ENCODE data around the gene SPATA9. TPM values are rescaled to one million over a fixed set of nuclear protein-coding genes. Genes with fewer than 3 reads are reported as not detected.

Gene SPATA9
- total and polyA plus RNA-seq, 9 of the 15 experiments (the other 6 are each of a cell fraction or from before 2014, with no cell fraction given) = 0.16 to 5.5 (median 0.39) TPM; not detected in 3

DNA sequence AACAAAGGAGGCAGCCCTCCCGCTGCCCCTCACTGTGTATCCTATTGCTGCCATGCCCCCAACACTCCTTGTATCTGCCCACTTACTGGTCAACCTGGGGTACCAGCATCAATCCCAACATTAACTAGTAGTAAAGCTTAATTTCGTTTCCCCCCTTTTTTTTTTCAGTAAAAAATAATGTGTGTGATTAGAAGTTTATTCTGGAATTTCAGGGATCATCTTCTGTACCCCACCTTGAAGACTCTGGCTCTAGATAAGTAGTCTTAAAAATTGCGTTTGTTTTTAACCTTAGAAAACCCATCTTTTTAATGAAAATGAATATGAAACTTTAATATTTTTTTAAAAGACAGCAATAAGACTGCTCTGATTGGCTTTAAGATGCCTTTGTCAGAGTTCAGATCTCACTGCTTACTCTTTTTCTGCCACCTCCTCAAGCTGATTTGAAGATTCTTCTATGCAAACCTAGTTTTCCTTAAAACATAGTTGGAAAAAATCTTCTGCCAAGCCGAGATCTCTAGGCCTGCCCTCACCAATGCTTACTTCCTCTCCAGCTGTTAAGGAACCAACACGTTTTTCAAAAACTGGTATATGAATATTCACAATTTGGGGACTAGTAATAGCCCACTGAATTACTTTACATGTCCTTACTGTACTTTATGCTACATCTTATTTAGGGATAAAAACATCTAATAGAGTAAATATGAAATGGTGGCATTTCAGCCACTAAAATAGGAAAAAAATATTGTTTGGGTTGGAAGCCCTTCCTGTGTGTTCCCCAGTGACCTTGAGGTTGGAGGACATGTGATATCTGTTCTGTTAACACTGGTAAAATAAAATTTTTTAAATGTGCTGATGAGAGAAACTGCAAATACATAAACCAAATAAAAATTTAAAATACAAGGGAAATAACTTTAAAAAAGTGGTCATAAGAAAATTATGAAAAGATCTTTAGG lies 44.3 kb upstream of the SPATA9 start (continued):
- TF ChIP-seq ZNF445 (CRISPR knock-in tag; IDR thresholded peaks at IDR 0.05; ENCODE audit: low read depth) (no peak), MAZ (CRISPR knock-in tag; conservative IDR thresholded peaks at IDR 0.05 in 1 of 2, IDR thresholded peaks at IDR 0.05 in 1 of 2) (no peak), GTF2A2 (tag; IDR thresholded peaks at IDR 0.05) (no peak), CSDE1 (IDR thresholded peaks at IDR 0.05) (no peak), DMBX1 (CRISPR knock-in tag; IDR thresholded peaks at IDR 0.05; ENCODE audit: borderline replicate concordance) (0 out of 2 replicates have a peak, but pooled peaks have one; percentile 11), HLTF (IDR thresholded peaks at IDR 0.05) (no peak), ZNF583 (CRISPR knock-in tag; IDR thresholded peaks at IDR 0.05) (no peak), CXXC5 (CRISPR knock-in tag; IDR thresholded peaks at IDR 0.05) (0 out of 2 replicates have a peak, but pooled peaks have one; percentile 18), NR3C1 (CRISPR knock-in tag; IDR thresholded peaks at IDR 0.05) (no peak), SPI1 (IDR thresholded peaks at IDR 0.05; ENCODE audit: borderline replicate concordance, low read depth, low read length) (0 out of 2 replicates have a peak, but pooled peaks have one; percentile 38), FOXA3 (CRISPR knock-in tag; conservative IDR thresholded peaks at IDR 0.05 in 1 of 2, IDR thresholded peaks at IDR 0.05 in 1 of 2) (no peak), STAG1 (CRISPR knock-in tag; IDR thresholded peaks at IDR 0.05; ENCODE audit: borderline replicate concordance) (no peak), ZNF274 (IDR thresholded peaks at IDR 0.05; ENCODE audit: borderline replicate concordance, low read depth, low read length) (no peak), ZNF589 (CRISPR knock-in tag; IDR thresholded peaks at IDR 0.05; ENCODE audit: low read depth) (peak; percentile 50; the same call in 1 of the 2 replicates), PHTF2 (CRISPR knock-in tag; IDR thresholded peaks at IDR 0.05) (no peak), BACH1 (tag; IDR thresholded peaks at IDR 0.05) (no peak), CCAR2 (IDR thresholded peaks at IDR 0.05; ENCODE audit: low read depth, low read length) (no peak), ZNF57 (CRISPR knock-in tag; IDR thresholded peaks at IDR 0.05) (no peak), EWSR1 (IDR thresholded peaks at IDR 0.05; ENCODE audit: borderline replicate concordance, low read depth, partially characterized antibody) (no peak), ZNF766 (CRISPR knock-in tag; conservative IDR thresholded peaks at IDR 0.05) (peak; percentile 61; the same call in 1 of the 2 replicates)
- TF ChIP-seq, protein P1, sequence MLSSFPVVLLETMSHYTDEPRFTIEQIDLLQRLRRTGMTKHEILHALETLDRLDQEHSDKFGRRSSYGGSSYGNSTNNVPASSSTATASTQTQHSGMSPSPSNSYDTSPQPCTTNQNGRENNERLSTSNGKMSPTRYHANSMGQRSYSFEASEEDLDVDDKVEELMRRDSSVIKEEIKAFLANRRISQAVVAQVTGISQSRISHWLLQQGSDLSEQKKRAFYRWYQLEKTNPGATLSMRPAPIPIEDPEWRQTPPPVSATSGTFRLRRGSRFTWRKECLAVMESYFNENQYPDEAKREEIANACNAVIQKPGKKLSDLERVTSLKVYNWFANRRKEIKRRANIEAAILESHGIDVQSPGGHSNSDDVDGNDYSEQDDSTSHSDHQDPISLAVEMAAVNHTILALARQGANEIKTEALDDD (IDR thresholded peaks at IDR 0.05) = peak; percentile 56; the same call in 1 of the 2 replicates
- TF ChIP-seq, protein P2, sequence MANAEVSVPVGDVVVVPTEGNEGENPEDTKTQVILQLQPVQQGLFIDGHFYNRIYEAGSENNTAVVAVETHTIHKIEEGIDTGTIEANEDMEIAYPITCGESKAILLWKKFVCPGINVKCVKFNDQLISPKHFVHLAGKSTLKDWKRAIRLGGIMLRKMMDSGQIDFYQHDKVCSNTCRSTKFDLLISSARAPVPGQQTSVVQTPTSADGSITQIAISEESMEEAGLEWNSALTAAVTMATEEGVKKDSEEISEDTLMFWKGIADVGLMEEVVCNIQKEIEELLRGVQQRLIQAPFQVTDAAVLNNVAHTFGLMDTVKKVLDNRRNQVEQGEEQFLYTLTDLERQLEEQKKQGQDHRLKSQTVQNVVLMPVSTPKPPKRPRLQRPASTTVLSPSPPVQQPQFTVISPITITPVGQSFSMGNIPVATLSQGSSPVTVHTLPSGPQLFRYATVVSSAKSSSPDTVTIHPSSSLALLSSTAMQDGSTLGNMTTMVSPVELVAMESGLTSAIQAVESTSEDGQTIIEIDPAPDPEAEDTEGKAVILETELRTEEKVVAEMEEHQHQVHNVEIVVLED (CRISPR knock-in tag; IDR thresholded peaks at IDR 0.05) = no peak
- TF ChIP-seq, protein P3, sequence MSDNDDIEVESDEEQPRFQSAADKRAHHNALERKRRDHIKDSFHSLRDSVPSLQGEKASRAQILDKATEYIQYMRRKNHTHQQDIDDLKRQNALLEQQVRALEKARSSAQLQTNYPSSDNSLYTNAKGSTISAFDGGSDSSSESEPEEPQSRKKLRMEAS (CRISPR knock-in tag; IDR thresholded peaks at IDR 0.05) = no peak
